NCI-H345 treated with DMSO at 0.1 percent for 48 hours (cell line): ENCODE measurements around the gene CEP43.

Experiments
- DNase-seq: peaks from one replicate; lab custom pipeline; 2025; ENCODE audit not compliant: unreplicated experiment; lab: John Stamatoyannopoulos, UW

Gene CEP43

DNA sequence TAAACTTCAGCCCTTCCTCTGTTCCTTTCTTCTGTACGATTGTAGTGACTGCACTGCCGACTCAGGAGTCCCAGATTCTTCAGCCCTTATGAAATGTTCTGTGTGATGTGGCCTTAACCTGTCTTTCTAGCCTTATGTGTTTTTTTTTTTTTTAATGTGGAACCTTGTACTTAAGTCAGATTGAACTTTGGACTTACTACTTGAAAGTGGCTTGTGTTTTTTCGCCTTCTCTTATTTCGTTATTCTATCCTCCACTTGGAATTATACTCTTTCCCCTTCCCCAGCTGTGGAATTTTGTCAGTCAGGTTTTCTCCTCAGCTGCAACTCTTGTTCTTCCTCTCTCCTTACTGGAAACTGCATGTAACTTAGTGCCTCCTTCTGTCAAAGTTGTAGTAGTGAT lies 8.8 kb downstream of the CEP43 start:
- DNase-seq, result no peak

DNA sequence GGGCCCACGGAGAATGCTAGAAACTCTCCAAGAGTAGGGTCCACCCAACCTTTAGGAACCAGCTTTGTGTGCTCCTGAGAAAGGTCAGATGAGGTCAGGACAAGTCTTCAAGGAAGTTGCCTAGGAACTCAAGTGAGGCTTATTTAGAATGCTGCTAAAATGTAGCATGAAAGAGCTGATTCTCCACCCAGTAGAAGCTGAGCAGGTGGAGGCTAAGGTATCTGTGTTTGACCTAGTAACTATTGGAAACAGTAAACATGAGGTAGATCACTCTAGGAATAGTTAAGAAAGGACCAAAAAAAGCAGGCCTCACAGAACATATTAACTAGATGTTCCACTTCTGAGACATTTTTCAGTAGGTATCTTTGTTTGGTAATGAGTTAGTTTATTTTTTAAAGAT lies 13.9 kb downstream of the CEP43 start:
- DNase-seq, result no peak

DNA sequence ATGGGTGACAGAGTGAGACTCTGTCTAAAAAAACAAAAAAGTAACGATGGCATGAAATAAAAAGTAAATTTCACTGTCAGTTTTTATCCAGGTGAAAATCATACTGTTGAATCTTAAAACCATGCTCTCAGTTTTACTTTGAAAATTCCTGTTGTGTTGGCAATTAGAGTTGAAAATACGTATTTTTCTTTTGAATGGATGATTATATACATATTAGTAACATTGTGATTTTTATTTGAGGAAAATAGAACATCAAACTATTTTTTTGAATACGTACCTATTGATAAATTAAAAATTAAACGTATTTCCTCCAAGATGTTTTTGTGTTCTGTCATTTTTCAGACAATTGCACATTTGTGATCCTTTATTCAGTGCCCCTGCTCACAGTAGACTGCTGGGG lies 14.7 kb downstream of the CEP43 start:
- no peak for DNase-seq

DNA sequence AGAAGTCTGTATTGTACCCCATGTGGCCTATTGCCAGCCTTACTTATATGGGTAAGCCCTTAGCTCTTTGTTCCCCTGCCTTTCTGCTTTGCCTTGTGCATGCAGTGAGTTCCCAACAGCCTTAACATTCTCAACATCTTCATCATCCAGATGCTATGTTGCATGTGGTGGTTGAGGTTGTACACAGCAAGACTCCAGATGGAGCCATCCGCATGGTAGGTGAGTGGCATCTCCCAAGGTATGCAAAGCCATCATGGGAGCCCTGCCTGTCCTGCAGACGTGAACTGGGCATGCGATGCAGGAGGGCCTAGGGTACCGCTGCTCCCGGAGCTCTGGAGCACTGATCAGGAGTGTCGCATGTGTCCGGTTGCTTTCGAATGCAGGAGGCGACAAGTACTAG lies 16.1 kb downstream of the CEP43 start:
- no peak for DNase-seq

DNA sequence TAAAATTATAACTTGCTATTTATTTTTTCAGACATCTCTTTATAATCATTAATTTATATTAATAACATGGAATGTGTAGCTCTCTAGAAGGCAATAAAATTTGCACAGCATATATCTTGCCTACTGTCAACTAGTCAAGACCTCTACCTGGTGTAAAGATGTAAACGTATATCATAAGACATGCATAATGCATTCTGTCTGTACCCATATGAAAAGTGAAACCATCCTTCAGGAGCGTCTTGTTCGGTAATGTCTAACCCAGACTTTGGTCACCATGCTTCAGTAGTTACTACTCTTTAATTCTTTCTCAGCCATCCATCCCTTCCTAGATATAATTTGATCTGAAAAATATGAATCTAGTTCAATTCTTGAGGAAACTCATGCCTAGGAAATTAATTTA lies 21.0 kb downstream of the CEP43 start:
- no peak for DNase-seq

DNA sequence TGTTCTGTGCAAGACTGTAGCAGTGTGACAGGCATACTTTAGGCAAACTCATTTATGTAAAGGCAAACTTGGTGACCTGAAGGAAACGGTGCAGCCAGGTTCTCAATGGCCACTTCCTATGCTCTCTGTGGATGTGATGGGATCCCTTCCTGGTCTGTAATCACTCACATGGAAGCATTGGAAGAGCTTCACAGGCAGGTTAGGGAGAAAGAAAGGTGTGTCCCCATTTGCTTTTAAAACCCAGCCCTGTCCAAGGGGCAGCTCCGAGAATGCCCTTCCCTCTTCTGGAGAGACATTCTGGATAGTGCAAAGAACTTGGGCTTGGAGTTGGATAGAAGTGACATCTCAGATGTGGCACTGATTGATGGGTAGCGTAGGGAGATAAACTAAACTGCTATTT lies 28.1 kb downstream of the CEP43 start:
- no peak for DNase-seq

DNA sequence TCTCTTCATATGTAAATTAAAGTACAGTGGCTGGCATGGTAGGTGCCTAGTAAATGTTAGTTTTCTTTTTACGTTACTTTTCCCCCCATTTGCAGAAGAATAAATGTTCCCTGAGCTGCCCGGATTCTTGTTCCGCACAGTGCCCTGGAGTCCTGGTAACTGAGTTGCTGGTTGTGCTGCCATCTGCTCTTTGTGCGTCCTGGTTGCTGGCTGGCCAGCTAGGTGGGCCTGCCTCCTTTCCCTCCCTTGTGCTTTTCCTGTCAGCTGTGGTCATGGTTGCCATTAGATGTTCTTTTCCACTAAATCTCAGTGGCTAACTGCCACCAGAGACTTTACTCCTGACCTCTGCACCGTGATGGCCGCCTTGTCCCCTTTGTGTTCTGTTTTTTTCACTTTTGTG lies 28.6 kb downstream of the CEP43 start:
- no peak for DNase-seq

DNA sequence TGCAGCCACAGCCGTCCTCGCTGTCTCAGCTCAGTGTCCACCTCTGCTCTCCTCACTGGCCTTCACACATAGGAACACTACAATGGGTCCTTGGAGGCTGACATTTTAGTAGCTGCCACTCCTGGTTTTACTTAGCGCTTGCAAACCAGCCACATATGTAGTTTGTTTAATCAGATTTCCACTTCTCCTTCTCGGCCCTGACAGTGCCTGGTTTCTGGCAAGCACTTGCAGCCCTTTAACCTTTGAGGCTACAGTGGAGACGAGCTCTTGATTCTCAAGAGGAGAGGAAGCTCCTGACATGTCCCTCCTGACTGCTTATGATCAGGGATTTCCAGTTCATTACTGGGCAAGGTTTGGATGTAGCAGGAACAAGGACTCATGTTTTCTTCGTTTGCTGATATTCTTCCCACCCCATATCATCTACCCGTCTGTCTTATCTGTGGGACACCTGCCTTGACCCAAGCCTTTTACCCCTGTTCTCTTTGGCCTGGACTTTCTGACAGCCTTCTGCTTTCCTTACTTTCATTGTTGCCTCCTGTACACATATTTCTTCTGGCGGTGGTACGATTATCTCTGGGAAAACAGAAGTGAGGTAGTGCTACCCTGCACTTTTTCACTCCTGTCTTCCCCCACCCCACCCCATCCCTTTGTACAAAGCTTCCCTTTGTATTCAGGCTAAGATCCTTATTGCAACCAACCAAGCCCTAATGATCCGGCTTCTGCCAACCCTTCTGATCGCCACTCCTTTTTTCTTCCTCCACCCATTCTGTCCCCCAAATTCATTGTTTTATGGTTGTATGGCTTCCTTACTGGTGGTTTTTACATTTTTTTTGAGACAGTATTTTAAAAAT lies 31.2 kb downstream of the CEP43 start:
- DNase-seq, result no peak

DNA sequence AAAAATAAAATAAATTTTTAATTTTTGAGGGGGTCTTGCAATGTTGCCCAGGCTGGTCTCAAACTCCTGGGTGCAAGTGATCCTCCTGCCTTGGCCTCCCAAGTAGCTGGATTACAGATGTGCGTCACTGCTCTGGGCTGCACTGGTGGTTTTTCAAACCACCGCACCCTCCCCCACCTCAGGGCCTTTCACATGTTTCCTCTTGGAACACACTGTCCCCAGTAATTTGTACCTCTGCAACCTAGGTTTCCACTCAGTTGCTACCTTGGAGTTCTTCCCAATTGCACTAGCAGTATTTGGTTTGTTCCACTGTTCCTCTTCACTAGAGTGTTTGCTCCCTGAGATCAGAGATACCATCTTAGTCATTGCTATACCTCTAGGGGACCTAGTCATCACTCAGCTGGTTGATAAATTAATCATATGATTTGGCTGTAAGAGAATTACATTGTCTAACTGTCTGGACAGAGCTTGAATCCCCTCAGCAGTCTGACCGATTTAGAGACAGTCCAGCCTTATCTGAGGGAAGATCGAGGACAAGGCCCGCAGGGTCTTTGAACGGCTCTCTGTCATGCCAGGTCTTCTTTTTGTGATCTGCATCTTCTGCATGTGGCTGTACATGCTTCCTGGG lies 32.0 kb downstream of the CEP43 start:
- DNase-seq, result no peak

DNA sequence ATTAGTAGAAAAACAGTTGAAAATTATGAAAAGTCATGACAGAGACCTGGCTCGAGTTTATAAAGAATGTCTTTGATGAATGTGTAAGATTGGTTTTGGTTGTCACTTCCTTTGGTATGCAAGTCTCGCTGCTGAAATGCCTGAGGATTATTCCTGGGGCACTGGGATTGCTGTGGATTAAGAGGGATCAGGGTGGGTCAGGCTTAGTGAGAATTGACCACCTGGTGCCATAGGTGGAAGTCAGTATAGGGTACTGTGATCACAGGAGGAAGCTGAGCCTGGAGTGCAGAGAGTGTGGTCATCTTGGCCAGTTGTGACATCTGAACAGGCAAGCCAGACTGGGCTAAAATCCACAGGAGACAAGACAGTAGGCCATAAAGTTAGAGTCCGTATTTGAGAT lies 34.9 kb downstream of the CEP43 start:
- no peak for DNase-seq

DNA sequence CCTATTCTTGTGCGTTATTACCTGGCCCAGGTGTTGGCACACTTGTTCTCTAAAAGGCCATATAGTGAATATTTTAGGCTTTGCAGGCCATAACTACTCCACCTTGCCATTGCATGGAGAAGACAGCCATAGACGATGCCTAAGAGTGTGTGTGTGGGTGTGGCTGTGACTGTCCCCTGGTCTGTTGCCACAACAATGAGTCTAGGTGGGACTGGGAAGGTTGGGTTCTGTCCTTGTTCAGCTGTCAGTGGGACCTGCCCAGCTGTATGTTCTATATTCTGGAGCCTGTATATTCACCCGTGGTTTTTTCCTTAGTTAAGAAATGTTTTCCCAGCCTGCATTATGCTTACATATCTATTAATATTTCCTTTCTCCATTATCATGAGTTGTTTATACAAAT lies 38.6 kb downstream of the CEP43 start:
- no peak for DNase-seq

DNA sequence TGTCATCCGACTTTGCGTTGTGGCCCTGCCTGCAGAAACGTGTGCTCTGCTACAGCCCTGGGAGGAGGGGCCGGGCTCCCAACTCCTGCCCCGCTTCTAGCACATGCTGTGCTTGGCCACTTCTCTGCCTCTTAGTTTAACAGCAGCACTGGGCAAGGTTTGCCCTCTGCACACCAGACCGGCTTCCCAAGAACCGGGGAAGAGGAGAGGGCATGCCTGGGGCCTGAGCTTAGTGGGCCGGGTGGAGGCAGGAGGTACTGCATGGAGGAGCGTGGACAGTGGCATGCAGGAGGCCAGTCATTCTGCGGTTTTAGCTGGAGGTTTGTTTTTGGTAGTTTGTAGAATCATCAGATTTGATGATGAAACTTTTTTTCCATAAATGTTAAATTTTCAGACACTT lies 45.5 kb downstream of the CEP43 start:
- no peak for DNase-seq

DNA sequence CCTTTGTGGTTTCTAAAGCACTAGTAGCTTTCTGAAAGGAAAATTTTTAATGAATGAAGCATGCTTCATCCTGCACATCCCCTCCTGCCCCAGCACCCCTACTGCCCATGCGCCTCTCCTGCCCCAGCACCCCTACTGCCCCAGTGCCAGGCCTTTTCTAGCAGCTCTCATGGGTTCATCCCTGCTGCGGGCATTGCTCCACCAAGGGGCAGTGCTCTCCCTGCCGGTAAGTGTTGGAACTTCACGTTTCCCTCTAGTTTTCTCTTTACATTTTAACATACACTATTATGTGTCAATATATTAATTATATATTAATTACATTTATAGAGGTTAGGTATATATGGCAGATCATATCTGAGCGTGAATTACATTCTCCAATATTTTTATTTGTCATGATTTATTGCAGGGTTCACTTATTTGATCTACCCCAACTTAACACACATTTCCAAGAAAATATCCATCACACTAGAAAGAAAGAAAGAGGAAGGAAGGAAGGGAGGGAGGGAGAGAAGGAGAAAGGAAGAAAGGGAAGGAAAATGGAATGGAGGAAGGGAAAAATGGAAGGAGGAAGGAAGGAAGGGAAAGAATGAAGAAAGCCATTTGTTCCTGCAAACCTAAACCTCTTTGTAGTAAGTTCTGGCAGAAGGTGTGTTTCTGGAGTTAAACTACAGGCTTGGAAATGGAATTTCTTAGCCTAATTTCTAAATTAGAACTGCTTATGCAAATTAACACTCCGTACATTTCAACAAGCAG lies 46.8 kb downstream of the CEP43 start:
- no peak for DNase-seq

DNA sequence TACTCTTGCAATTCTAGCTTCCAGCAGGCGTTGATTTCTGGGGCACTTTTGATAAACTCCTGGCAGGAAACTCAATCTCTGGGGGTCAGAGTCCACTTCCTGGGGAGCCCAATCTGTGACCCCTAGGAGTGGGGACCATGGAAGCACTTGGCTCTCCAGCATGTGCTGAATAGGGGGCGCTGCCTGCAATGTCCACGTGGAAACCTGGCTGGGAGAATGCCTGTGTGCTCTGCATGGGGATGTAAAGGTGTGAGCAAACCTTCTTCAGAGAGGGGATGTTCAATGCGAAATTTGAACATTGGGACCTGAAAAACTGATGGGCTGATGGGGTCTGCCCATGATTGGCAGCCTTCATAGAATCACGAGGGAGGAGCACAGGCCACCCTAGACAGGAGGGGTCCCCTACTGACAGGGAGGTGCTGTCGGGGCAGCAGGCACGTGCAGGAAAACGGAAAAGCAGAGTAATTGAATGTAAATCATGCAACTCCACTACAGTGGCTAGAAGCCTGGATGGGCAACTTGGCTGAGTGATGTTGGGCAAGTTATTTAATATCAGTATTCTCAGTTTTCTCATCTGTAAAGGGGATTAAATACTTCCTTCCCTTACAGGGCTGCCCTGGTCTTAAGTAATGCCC lies 47.8 kb downstream of the CEP43 start:
- no peak for DNase-seq

DNA sequence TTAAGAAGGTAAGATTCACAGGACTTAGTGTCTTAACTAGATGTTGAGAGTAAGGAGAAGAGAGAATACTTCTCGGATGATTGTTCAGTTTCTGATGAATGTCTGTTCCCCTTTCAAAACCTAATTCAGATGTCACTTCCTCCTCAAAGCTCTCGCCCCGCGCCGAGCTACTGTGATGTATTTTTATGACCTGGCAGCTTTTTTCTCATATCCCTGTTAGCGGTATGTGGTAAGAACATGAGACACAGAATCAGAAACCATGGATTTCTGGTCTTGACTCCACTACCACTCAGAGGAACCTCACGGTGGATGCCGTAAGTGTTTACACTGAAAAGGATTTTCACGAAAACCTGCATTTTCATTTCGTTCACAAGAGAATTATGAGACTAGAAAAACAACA lies 48.4 kb downstream of the CEP43 start:
- no peak for DNase-seq
